OCI-LY7 (cell line): Measurements from ENCODE around the gene SEMA5A.

ENCODE experiments used
- EZH2phosphoT487 ChIP-seq: fragments of 200-600 bp; sonication (generic); IDR thresholded peaks from 2 replicates; pipeline ENCODE4 v1.6.1; 2018; ENCODE audit warnings: low read depth, borderline replicate concordance, mild to moderate bottlenecking, mixed run types, antibody characterized with exemption, low read length, moderate library complexity, mixed read lengths
- TF ChIP-seq, protein P1 (sequence below): fragments of 200-600 bp; sonication (generic); conservative IDR thresholded peaks from 2 replicates; pipeline ENCODE4 v1.5.1; 2014; ENCODE audit warnings: mild to moderate bottlenecking, antibody characterized with exemption, low read length, moderate library complexity, mixed read lengths

- TF ChIP-seq, protein P1, sequence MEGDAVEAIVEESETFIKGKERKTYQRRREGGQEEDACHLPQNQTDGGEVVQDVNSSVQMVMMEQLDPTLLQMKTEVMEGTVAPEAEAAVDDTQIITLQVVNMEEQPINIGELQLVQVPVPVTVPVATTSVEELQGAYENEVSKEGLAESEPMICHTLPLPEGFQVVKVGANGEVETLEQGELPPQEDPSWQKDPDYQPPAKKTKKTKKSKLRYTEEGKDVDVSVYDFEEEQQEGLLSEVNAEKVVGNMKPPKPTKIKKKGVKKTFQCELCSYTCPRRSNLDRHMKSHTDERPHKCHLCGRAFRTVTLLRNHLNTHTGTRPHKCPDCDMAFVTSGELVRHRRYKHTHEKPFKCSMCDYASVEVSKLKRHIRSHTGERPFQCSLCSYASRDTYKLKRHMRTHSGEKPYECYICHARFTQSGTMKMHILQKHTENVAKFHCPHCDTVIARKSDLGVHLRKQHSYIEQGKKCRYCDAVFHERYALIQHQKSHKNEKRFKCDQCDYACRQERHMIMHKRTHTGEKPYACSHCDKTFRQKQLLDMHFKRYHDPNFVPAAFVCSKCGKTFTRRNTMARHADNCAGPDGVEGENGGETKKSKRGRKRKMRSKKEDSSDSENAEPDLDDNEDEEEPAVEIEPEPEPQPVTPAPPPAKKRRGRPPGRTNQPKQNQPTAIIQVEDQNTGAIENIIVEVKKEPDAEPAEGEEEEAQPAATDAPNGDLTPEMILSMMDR = no peak
- no peak for TF ChIP-seq EZH2phosphoT487
Measured at GRCh38 chr5:9444346-9444745, 101.5 kb downstream of the SEMA5A start.
